ENCODE results near the gene ZFTA. TPM values are rescaled to one million over a fixed set of nuclear protein-coding genes. Genes with fewer than 3 reads are reported as not detected.
A peak's percentile ranks its signal among the peaks of the same experiment; 100 is the strongest.

ZFTA gene
- total RNA-seq, 1 experiment from 2014 or later = 44.7 TPM

- TF ChIP-seq ZNF416 (CRISPR knock-in tag; IDR thresholded peaks at IDR 0.05) (no peak), NFATC4 (CRISPR knock-in tag; IDR thresholded peaks at IDR 0.05) (no peak), ZNF121 (CRISPR knock-in tag; IDR thresholded peaks at IDR 0.05) (no peak), ZNF317 (CRISPR knock-in tag; IDR thresholded peaks at IDR 0.05; ENCODE audit: borderline replicate concordance, low read depth) (no peak), PREB (CRISPR knock-in tag; IDR thresholded peaks at IDR 0.05; ENCODE audit: borderline replicate concordance) (no peak), NR3C1 (CRISPR knock-in tag; conservative IDR thresholded peaks at IDR 0.05; ENCODE audit: low read depth) (no peak), ZNF425 (CRISPR knock-in tag; conservative IDR thresholded peaks at IDR 0.05) (no peak), IRF2 (CRISPR knock-in tag; IDR thresholded peaks at IDR 0.05; ENCODE audit: borderline replicate concordance, low read depth) (no peak), TCF7 (CRISPR knock-in tag; IDR thresholded peaks at IDR 0.05; ENCODE audit: low read depth) (no peak), TEAD1 (CRISPR knock-in tag; IDR thresholded peaks at IDR 0.05) (0 out of 2 replicates have a peak, but pooled peaks have one; percentile 3), SMAD3 (CRISPR knock-in tag; IDR thresholded peaks at IDR 0.05; ENCODE audit: borderline replicate concordance) (no peak), FOXK1 (CRISPR knock-in tag; IDR thresholded peaks at IDR 0.05) (no peak), E2F1 (CRISPR knock-in tag; IDR thresholded peaks at IDR 0.05) (no peak), CTCF (IDR thresholded peaks at IDR 0.05) (no peak), ZNF396 (CRISPR knock-in tag; IDR thresholded peaks at IDR 0.05; ENCODE audit: borderline replicate concordance) (no peak), SMAD4 (CRISPR knock-in tag; IDR thresholded peaks at IDR 0.05) (no peak), PRDM15 (CRISPR knock-in tag; IDR thresholded peaks at IDR 0.05) (peak; percentile 72), ZBTB43 (CRISPR knock-in tag; IDR thresholded peaks at IDR 0.05) (no peak), JAZF1 (CRISPR knock-in tag; IDR thresholded peaks at IDR 0.05) (no peak), ATF6 (CRISPR knock-in tag; IDR thresholded peaks at IDR 0.05) (no peak), SOX15 (CRISPR knock-in tag; IDR thresholded peaks at IDR 0.05) (no peak), EMX1 (CRISPR knock-in tag; IDR thresholded peaks at IDR 0.05) (no peak), USF2 (CRISPR knock-in tag; IDR thresholded peaks at IDR 0.05) (peak; percentile 61; the same call in 1 of the 2 replicates)
Measured at GRCh38 chr11:63813035-63813562, 44.5 kb upstream of the ZFTA start, which contains the start of gene SPINDOC (continued).
